GM10847 (cell line): ENCODE data around the gene PPP1R7.

Source experiments
- POLR2A ChIP-seq: IDR thresholded peaks from 2 replicates; pipeline ENCODE4 v1.6.1; 2011; ENCODE audit not compliant: insufficient read length; ENCODE audit errors: extremely low read depth

The PPP1R7 gene

GRCh38 chr2:241147336-241147735 is 2.9 kb upstream of the PPP1R7 start:
- no peak for TF ChIP-seq POLR2A

- TF ChIP-seq POLR2A, result no peak
Observed at GRCh38 chr2:241148239-241148638, 2.0 kb upstream of the PPP1R7 start.

GRCh38 chr2:241148891-241149674 is 1.2 kb upstream of the PPP1R7 start, which contains the start of gene PASK:
TSS of gene PASK (minus strand) at chr2:241149472. CDS start at chr2:241143032, 6,440 bp downstream.
- TF ChIP-seq POLR2A, result peak; percentile 18

GRCh38 chr2:241149675-241149924 is 667 bp upstream of the PPP1R7 start:
- TF ChIP-seq POLR2A, result no peak

GRCh38 chr2:241150660-241151530 is 628 bp downstream of the PPP1R7 start:
- no peak for TF ChIP-seq POLR2A

- no peak for TF ChIP-seq POLR2A
Observed at GRCh38 chr2:241151934-241152660, 1.8 kb downstream of the PPP1R7 start.

GRCh38 chr2:241153616-241154015 is 3.3 kb downstream of the PPP1R7 start:
- no peak for TF ChIP-seq POLR2A

GRCh38 chr2:241154915-241155314 is 4.6 kb downstream of the PPP1R7 start:
- no peak for TF ChIP-seq POLR2A

GRCh38 chr2:241155936-241156335 is 5.7 kb downstream of the PPP1R7 start:
- TF ChIP-seq POLR2A, result no peak

- TF ChIP-seq POLR2A, result no peak
Observed at GRCh38 chr2:241156971-241157441, 6.7 kb downstream of the PPP1R7 start.

- no peak for TF ChIP-seq POLR2A
Observed at GRCh38 chr2:241157841-241158545, 7.7 kb downstream of the PPP1R7 start.

- TF ChIP-seq POLR2A, result no peak
Observed at GRCh38 chr2:241158546-241158900, 8.3 kb downstream of the PPP1R7 start.

- TF ChIP-seq POLR2A, result no peak
Observed at GRCh38 chr2:241159116-241159515, 8.8 kb downstream of the PPP1R7 start.

GRCh38 chr2:241160318-241160717 is 10.1 kb downstream of the PPP1R7 start:
- no peak for TF ChIP-seq POLR2A
